ENCODE measurements around the gene SPATA4.

Gene SPATA4

GRCh38 chr4:176137631-176138030 lies 57.8 kb downstream of the SPATA4 start:
- no peak for DNase-seq (ENCODE audit: insufficient read length)
- FAIRE-seq = no peak

GRCh38 chr4:176134670-176135069 lies 60.7 kb downstream of the SPATA4 start:
- DNase-seq (ENCODE audit: insufficient read length) = no peak

More at GRCh38 chr4:176137631-176138030, 57.8 kb downstream of the SPATA4 start:
- TF ChIP-seq TAF1 (IDR thresholded peaks at IDR 0.05; ENCODE audit: borderline replicate concordance, low read depth, low read length) (no peak), POLR2AphosphoS5 (IDR thresholded peaks at IDR 0.05; ENCODE audit: low read depth, low read length) (no peak), POLR2A (IDR thresholded peaks at IDR 0.05; ENCODE audit: low read depth, low read length) (no peak)

More at GRCh38 chr4:176134670-176135069, 60.7 kb downstream of the SPATA4 start:
- TF ChIP-seq TAF1 (IDR thresholded peaks at IDR 0.05; ENCODE audit: borderline replicate concordance, low read depth, low read length) = no peak
- no peak for TF ChIP-seq POLR2A (IDR thresholded peaks at IDR 0.05; ENCODE audit: low read depth, low read length)
- FAIRE-seq = no peak
